ACHN (cell line): ENCODE measurements around the gene PTPRK.

Experiments used
- DNase-seq: peaks from one replicate; pipeline ENCODE4 v3.0.0-alpha.2; 2015
- in situ Hi-C: cut with HindIII; loops from 2 replicates; pipeline ENCODE4 v1.10.0; 2017; ENCODE audit warnings: low sequenced_read_pairs, low pct_ligation_motif_present, low pct_unique_long_range_greater_than_20kb

PTPRK gene

GRCh38 chr6:128415387-128415786 is 105.0 kb downstream of the PTPRK start:
- in situ Hi-C loops, result no loop called here
- DNase-seq, result no peak

- no peak for DNase-seq
- in situ Hi-C loops, result no loop called here
These were observed 105.5 kb downstream of the PTPRK start for GRCh38 chr6:128414943-128415342.

- DNase-seq, result no peak
- in situ Hi-C loops, result no loop called here
These were observed 107.1 kb downstream of the PTPRK start for GRCh38 chr6:128413291-128413690.

- in situ Hi-C loops, result no loop called here
- no peak for DNase-seq
These were observed 107.7 kb downstream of the PTPRK start for GRCh38 chr6:128412680-128413079.

- in situ Hi-C loops, result no loop called here
- no peak for DNase-seq
These were observed 109.8 kb downstream of the PTPRK start for GRCh38 chr6:128410584-128410983.

GRCh38 chr6:128409003-128409402 is 111.4 kb downstream of the PTPRK start:
- in situ Hi-C loops, result no loop called here
- DNase-seq, result no peak

GRCh38 chr6:128406453-128406852 is 113.9 kb downstream of the PTPRK start:
- no peak for DNase-seq
- in situ Hi-C loops, result no loop called here

- DNase-seq, result no peak
- in situ Hi-C loops, result no loop called here
These were observed 116.6 kb downstream of the PTPRK start for GRCh38 chr6:128403618-128404444.

GRCh38 chr6:128400875-128401274 is 119.5 kb downstream of the PTPRK start:
- in situ Hi-C loops, result no loop called here
- DNase-seq, result no peak

GRCh38 chr6:128397996-128398395 is 122.4 kb downstream of the PTPRK start:
- DNase-seq, result no peak
- in situ Hi-C loops, result no loop called here

GRCh38 chr6:128395596-128395995 is 124.8 kb downstream of the PTPRK start:
- DNase-seq, result no peak
- in situ Hi-C loops, result no loop called here

GRCh38 chr6:128395188-128395587 is 125.2 kb downstream of the PTPRK start:
- DNase-seq, result no peak
- in situ Hi-C loops, result no loop called here

GRCh38 chr6:128394167-128394566 is 126.2 kb downstream of the PTPRK start:
- in situ Hi-C loops, result no loop called here

GRCh38 chr6:128389820-128390534 is 130.4 kb downstream of the PTPRK start:
- DNase-seq, result no peak
- in situ Hi-C loops, result no loop called here

More at GRCh38 chr6:128394167-128394566, 126.2 kb downstream of the PTPRK start:
- DNase-seq, result no peak

- in situ Hi-C loops, result no loop called here
- DNase-seq, result no peak
These were observed 132.0 kb downstream of the PTPRK start for GRCh38 chr6:128388380-128388779.

- in situ Hi-C loops, result no loop called here
These were observed 139.5 kb downstream of the PTPRK start for GRCh38 chr6:128380891-128381290.

GRCh38 chr6:128379577-128379976 is 140.8 kb downstream of the PTPRK start:
- in situ Hi-C loops, result no loop called here

More at GRCh38 chr6:128380891-128381290, 139.5 kb downstream of the PTPRK start:
- no peak for DNase-seq

GRCh38 chr6:128376952-128377503 is 143.4 kb downstream of the PTPRK start:
- in situ Hi-C loops, result no loop called here
- no peak for DNase-seq

More at GRCh38 chr6:128379577-128379976, 140.8 kb downstream of the PTPRK start:
- DNase-seq, result no peak

- in situ Hi-C loops, result no loop called here
- DNase-seq, result no peak
These were observed 149.3 kb downstream of the PTPRK start for GRCh38 chr6:128371136-128371535.
